PC-9 (cell line): ENCODE measurements around the gene DMBT1. TPM values are rescaled to one million over a fixed set of nuclear protein-coding genes. Genes with fewer than 3 reads are reported as not detected.

ENCODE experiments used
- BruUV-seq: library from RNA; stranded (reverse); fragments of 400-500 nt; replicated peaks from 2 replicates; lab custom pipeline; 2021; lab: Mats Ljungman, UMichigan
- CTCF ChIA-PET: fragments of 300-600 bp; sonication (Branson Sonifier 250); formaldehyde crosslinking; loops from one replicate; lab custom pipeline; 2022; ENCODE audit warnings: antibody characterized with exemption; lab: Charles Lee
- POLR2A ChIA-PET: fragments of 300-600 bp; sonication (Branson Sonifier 250); formaldehyde crosslinking; loops from one replicate; lab custom pipeline; 2022; ENCODE audit warnings: antibody characterized with exemption; ENCODE audit not compliant: unreplicated experiment; lab: Charles Lee
- DNase-seq, 2 experiments: peaks; one replicate each; pipeline versions ENCODE4 v3.0.0 to v3.0.0-alpha.2; 2015 to 2022; ENCODE audit warnings: mixed read lengths in 1 of 2
- H2AFZ ChIP-seq: fragments of 200-600 bp; sonication (generic); 2 replicates; pipeline ENCODE4 v1.8.1; 2017; ENCODE audit warnings: antibody characterized with exemption
- H3F3A ChIP-seq: fragments of 200-600 bp; sonication (generic); 2 replicates; pipeline ENCODE4 v1.8.1; 2017; ENCODE audit warnings: antibody characterized with exemption, mild to moderate bottlenecking, low read depth; ENCODE audit not compliant: insufficient read depth
- H3K27ac ChIP-seq: fragments of 200-600 bp; sonication (generic); 2 replicates; pipeline ENCODE4 v1.6.1; 2016; ENCODE audit warnings: mixed run types
- H3K27me3 ChIP-seq: fragments of 200-600 bp; sonication (generic); 2 replicates; pipeline ENCODE4 v1.6.1; 2016; ENCODE audit warnings: low read depth, mixed run types; ENCODE audit not compliant: insufficient read depth
- H3K36me3 ChIP-seq: fragments of 200-600 bp; sonication (generic); 2 replicates; pipeline ENCODE4 v1.6.1; 2016; ENCODE audit warnings: low read depth, mixed run types
- H3K4me1 ChIP-seq: fragments of 200-600 bp; sonication (generic); replicated peaks from 2 replicates; pipeline ENCODE4 v1.6.1; 2016; ENCODE audit warnings: mixed run types; ENCODE audit not compliant: insufficient read depth
- H3K4me2 ChIP-seq: fragments of 200-600 bp; sonication (generic); 2 replicates; pipeline ENCODE4 v1.6.1; 2017; ENCODE audit warnings: mixed run types
- H3K4me3 ChIP-seq: fragments of 200-600 bp; sonication (generic); 2 replicates; pipeline ENCODE4 v1.6.1; 2016; ENCODE audit warnings: mixed run types
- H3K79me2 ChIP-seq: fragments of 200-600 bp; sonication (generic); 2 replicates; pipeline ENCODE4 v1.6.1; 2017; ENCODE audit warnings: low read depth, mixed run types
- H3K9me2 ChIP-seq: fragments of 200-600 bp; sonication (generic); 2 replicates; pipeline ENCODE4 v1.8.1; 2017; ENCODE audit warnings: mild to moderate bottlenecking; ENCODE audit not compliant: insufficient read depth
- H3K9me3 ChIP-seq: fragments of 200-600 bp; sonication (generic); 2 replicates; pipeline ENCODE4 v1.8.1; 2016; ENCODE audit warnings: low read depth; ENCODE audit not compliant: insufficient read depth
- H4K20me1 ChIP-seq: fragments of 200-600 bp; sonication (generic); 2 replicates; pipeline ENCODE4 v1.8.1; 2017; ENCODE audit not compliant: insufficient read depth
- CTCF ChIP-seq: fragments of 200-600 bp; sonication (generic); conservative IDR thresholded peaks from 2 replicates; pipeline ENCODE4 v1.6.1; 2017; ENCODE audit warnings: mixed run types, antibody characterized with exemption, mild to moderate bottlenecking, moderate library complexity
- EZH2 ChIP-seq: fragments of 200-600 bp; sonication (generic); IDR thresholded peaks from 2 replicates; pipeline ENCODE4 v1.8.0; 2017; ENCODE audit warnings: antibody characterized with exemption, low read depth
- intact Hi-C: fragments of 100-400 bp; cut with micrococcal nuclease; formaldehyde crosslinking; loops from one replicate; pipeline ENCODE4 v1.10.0; 2022; ENCODE audit not compliant: unreplicated experiment
- total RNA-seq: library from RNA; stranded (reverse); gene quantifications from 2 replicates; pipeline ENCODE4 v1.2.3, GENCODE V29; 2021

The DMBT1 gene
- total RNA-seq, 1 experiment from 2014 or later = 0.98 TPM

GRCh38 chr10:122640921-122641320 is 80.4 kb downstream of the DMBT1 start:
- CTCF ChIA-PET = no interaction called here
- no peaks in the 10 kb centered on the region for H3K79me2 ChIP-seq

GRCh38 chr10:122642726-122643605 is 82.4 kb downstream of the DMBT1 start:
- H4K20me1 ChIP-seq = no peaks in the 10 kb centered on the region
- no TSS peak for BruUV-seq
- no peaks in the 10 kb centered on the region for H3K79me2 ChIP-seq
- no peaks in the 10 kb centered on the region for H3K9me2 ChIP-seq
- POLR2A ChIA-PET = no interaction called here
- H3K9me3 ChIP-seq = no peaks in the 10 kb centered on the region
- H3K36me3 ChIP-seq = no peaks in the 10 kb centered on the region
- H3K27me3 ChIP-seq = no peaks in the 10 kb centered on the region
- H3F3A ChIP-seq = no peaks in the 10 kb centered on the region
- H3K27ac ChIP-seq = no peak overlapping the region
- TF ChIP-seq EZH2 (no peak), CTCF (no peak)
- no peak overlapping the region for H3K4me3 ChIP-seq
- no peak overlapping the region for H2AFZ ChIP-seq
- intact Hi-C loops = no loop called here
- CTCF ChIA-PET = no interaction called here
- H3K4me2 ChIP-seq = no peak overlapping the region
- no peaks in the 10 kb centered on the region for H3K4me1 ChIP-seq
- DNase-seq = no peak

More at GRCh38 chr10:122640921-122641320, 80.4 kb downstream of the DMBT1 start:
- TF ChIP-seq EZH2 = no peak
- no peak for TF ChIP-seq CTCF
- Histone ChIP-seq H3K36me3 (no peaks in the 10 kb centered on the region), H3F3A (no peaks in the 10 kb centered on the region), H3K27ac (no peak overlapping the region), H3K9me2 (no peaks in the 10 kb centered on the region), H3K4me1 (no peaks in the 10 kb centered on the region), H2AFZ (no peak overlapping the region), H3K9me3 (no peaks in the 10 kb centered on the region), H4K20me1 (no peaks in the 10 kb centered on the region), H3K4me2 (no peak overlapping the region), H3K27me3 (no peaks in the 10 kb centered on the region), H3K4me3 (no peak overlapping the region)
- POLR2A ChIA-PET = no interaction called here
- intact Hi-C loops = no loop called here
- no peak for DNase-seq
- BruUV-seq = no TSS peak

GRCh38 chr10:122643931-122644534 is 83.5 kb downstream of the DMBT1 start:
- no peak for DNase-seq
- ChIA-PET CTCF (no interaction called here), POLR2A (no interaction called here)
- Histone ChIP-seq H3K4me3 (no peak overlapping the region), H3K36me3 (no peaks in the 10 kb centered on the region), H3K79me2 (no peaks in the 10 kb centered on the region), H3K4me2 (no peak overlapping the region), H4K20me1 (no peaks in the 10 kb centered on the region), H3K9me2 (no peaks in the 10 kb centered on the region), H3K27ac (no peak overlapping the region), H3K9me3 (no peaks in the 10 kb centered on the region), H3K4me1 (no peaks in the 10 kb centered on the region), H2AFZ (no peak overlapping the region), H3K27me3 (no peaks in the 10 kb centered on the region), H3F3A (no peaks in the 10 kb centered on the region)
- intact Hi-C loops = no loop called here
- BruUV-seq = no TSS peak
- TF ChIP-seq EZH2 = no peak
